ENCODE results near the gene BRK1.
"Not testable (repeated sequence)": the region's sequence is repeated elsewhere in the genome, so short reads cannot be mapped to it uniquely, and the experiment has no call there.

Gene BRK1

GRCh38 chr3:10145685-10146084, 30.2 kb downstream of the BRK1 start:
- DNase-seq, result no peak

- DNase-seq, result no peak
Observed at GRCh38 chr3:10149226-10149625, 33.8 kb downstream of the BRK1 start.

GRCh38 chr3:10150987-10151386, 35.5 kb downstream of the BRK1 start:
- DNase-seq, result no peak

- DNase-seq, result no peak
Observed at GRCh38 chr3:10154335-10155122, 39.1 kb downstream of the BRK1 start.

- DNase-seq, result no peak
Observed at GRCh38 chr3:10155123-10155472, 39.6 kb downstream of the BRK1 start.

GRCh38 chr3:10155658-10156057, 40.2 kb downstream of the BRK1 start:
- DNase-seq, result no peak

GRCh38 chr3:10157031-10157430, 41.6 kb downstream of the BRK1 start:
- DNase-seq, result no peak

GRCh38 chr3:10158555-10158954, 43.1 kb downstream of the BRK1 start:
- not testable (repeated sequence) for DNase-seq

GRCh38 chr3:10160346-10160745, 44.9 kb downstream of the BRK1 start:
- DNase-seq, result no peak

GRCh38 chr3:10160925-10161324, 45.5 kb downstream of the BRK1 start:
- DNase-seq, result no peak

GRCh38 chr3:10162185-10162584, 46.7 kb downstream of the BRK1 start:
- DNase-seq, result no peak

- not testable (repeated sequence) for DNase-seq
Observed at GRCh38 chr3:10164201-10164545, 48.7 kb downstream of the BRK1 start.

GRCh38 chr3:10164546-10165393, 49.3 kb downstream of the BRK1 start, which contains the start of gene IRAK2:
Gene IRAK2 (plus strand): TSS chr3:10164919. CDS start chr3:10164955, 36 bp downstream.
- peak; percentile 36 for DNase-seq

GRCh38 chr3:10166213-10166604, 50.7 kb downstream of the BRK1 start:
- DNase-seq, result no peak

- no peak for DNase-seq
Observed at GRCh38 chr3:10169000-10169496, 53.6 kb downstream of the BRK1 start.

- DNase-seq, result no peak
Observed at GRCh38 chr3:10170915-10171478, 55.5 kb downstream of the BRK1 start.

- no peak for DNase-seq
Observed at GRCh38 chr3:10173095-10173925, 57.8 kb downstream of the BRK1 start.

GRCh38 chr3:10173926-10174435, 58.5 kb downstream of the BRK1 start:
- DNase-seq, result no peak

- not testable (repeated sequence) for DNase-seq
Observed at GRCh38 chr3:10175334-10175733, 59.9 kb downstream of the BRK1 start.

- not testable (repeated sequence) for DNase-seq
Observed at GRCh38 chr3:10176150-10176549, 60.7 kb downstream of the BRK1 start.
